GM12878 (cell line): ENCODE results near the gene MARS1. TPM values are rescaled to one million over a fixed set of nuclear protein-coding genes. Genes with fewer than 3 reads are reported as not detected.

Experiments
- ATAC-seq: fragments of 200-7000 bp; cut with Tn5 transposase; 3 replicates; pipeline ENCODE4 v1.9.1; 2020; ENCODE audit warnings: mild to moderate bottlenecking, moderate library complexity
- BruUV-seq: library from RNA; stranded (reverse); fragments of 400-500 nt; replicated peaks from 2 replicates; lab custom pipeline; 2021; lab: Mats Ljungman, UMichigan
- CTCF ChIA-PET: fragments of 300-600 bp; sonication (Branson Sonifier 250); formaldehyde crosslinking; extraction: SDS; loops from one replicate; lab custom pipeline; 2021; ENCODE audit warnings: inconsistent platforms; lab: Yijun Ruan, JAX
- POLR2A ChIA-PET: fragments of 350-600 bp; formaldehyde crosslinking; extraction: SDS; loops from one replicate; lab custom pipeline; 2021; ENCODE audit warnings: inconsistent platforms; lab: Charles Lee
- RAD21 ChIA-PET: fragments of 300-600 bp; sonication (Branson Sonifier 250); formaldehyde crosslinking; loops from one replicate; lab custom pipeline; 2023; ENCODE audit warnings: antibody characterized with exemption; ENCODE audit not compliant: unreplicated experiment; lab: Charles Lee
- SMC1A ChIA-PET: fragments of 300-600 bp; sonication (Branson Sonifier 250); formaldehyde crosslinking; loops from one replicate; lab custom pipeline; 2023; ENCODE audit not compliant: unreplicated experiment, uncharacterized antibody; lab: Charles Lee
- DNase-seq: peaks from one replicate; pipeline ENCODE4 v3.0.0-alpha.2; 2011; ENCODE audit warnings: low read depth, low spot score
- FAIRE-seq: peaks from 3 replicates; lab custom pipeline; 2011; peaks lifted over from hg19 to GRCh38; lab: Jason Lieb, UNC
- H2AFZ ChIP-seq: 2 replicates; pipeline ENCODE4 v1.6.0; 2011; ENCODE audit warnings: low read depth, low read length, control low read depth; ENCODE audit not compliant: control insufficient read depth
- H3K27ac ChIP-seq: 2 replicates; pipeline ENCODE4 v1.5.1; 2011; ENCODE audit warnings: control low read depth; ENCODE audit not compliant: control insufficient read depth, insufficient read depth
- H3K27me3 ChIP-seq, 2 experiments: replicated peaks in 1 of 2; 2 replicates each; pipeline versions ENCODE4 v1.6.0 to v1.6.1; 2011; ENCODE audit warnings: low read length in 1 of 2; ENCODE audit not compliant: control insufficient read depth in 2 of 2, insufficient read depth in 2 of 2
- H3K36me3 ChIP-seq, 2 experiments: 2 replicates each; pipeline ENCODE4 v1.5.1; 2011; ENCODE audit warnings: low read length in 1 of 2; ENCODE audit not compliant: control insufficient read depth in 2 of 2, insufficient read depth in 2 of 2
- H3K4me1 ChIP-seq: 2 replicates; pipeline ENCODE4 v1.6.1; 2011; ENCODE audit warnings: mild to moderate bottlenecking, low read length, moderate library complexity, mixed read lengths; ENCODE audit not compliant: control insufficient read depth, insufficient read depth
- H3K4me2 ChIP-seq: 2 replicates; pipeline ENCODE4 v1.6.0; 2011; ENCODE audit warnings: control low read depth; ENCODE audit not compliant: control insufficient read depth, insufficient read depth
- H3K4me3 ChIP-seq: fragments of 200-600 bp; sonication (generic); 2 replicates; pipeline ENCODE4 v1.5.1; 2016
- H3K79me2 ChIP-seq: 2 replicates; pipeline ENCODE4 v1.6.0; 2011; ENCODE audit warnings: low read length; ENCODE audit not compliant: control insufficient read depth, insufficient read depth
- H3K9ac ChIP-seq: 2 replicates; pipeline ENCODE4 v1.8.0; 2011; ENCODE audit warnings: low read length, control low read depth, mixed read lengths; ENCODE audit not compliant: control insufficient read depth, insufficient read depth
- H3K9me3 ChIP-seq: replicated peaks from 3 replicates; pipeline ENCODE4 v1.5.1; 2011; ENCODE audit warnings: mild to moderate bottlenecking, low read length; ENCODE audit not compliant: control insufficient read depth, insufficient read depth
- H4K20me1 ChIP-seq: 2 replicates; pipeline ENCODE4 v1.6.0; 2011; ENCODE audit not compliant: control insufficient read depth, insufficient read depth
- BACH1 ChIP-seq: fragments of 450-650 bp; IDR thresholded peaks from 2 replicates; pipeline ENCODE4 v1.6.1; 2017; ENCODE audit warnings: mild to moderate bottlenecking, borderline replicate concordance
- CBX3 ChIP-seq: fragments of 200-600 bp; sonication (generic); IDR thresholded peaks from 2 replicates; pipeline ENCODE4 v1.6.1; 2016; ENCODE audit warnings: low read depth, borderline replicate concordance
- EGR1 ChIP-seq, 2 experiments: IDR thresholded peaks; 1 replicate in 1 of 2; 2 replicates in 1 of 2; pipeline ENCODE4 v1.6.1; 2011 to 2012; ENCODE audit warnings: low read depth in 2 of 2, low read length in 2 of 2, borderline replicate concordance in 1 of 2, mild to moderate bottlenecking in 1 of 2, moderate library complexity in 1 of 2
- EP300 ChIP-seq, 2 experiments: fragments of 150-350 bp in 1 of 2; IDR thresholded peaks; 2 replicates each; pipeline ENCODE4 v1.6.1; 2011 to 2012; ENCODE audit warnings: low read depth in 2 of 2, low read length in 2 of 2, borderline replicate concordance in 1 of 2, improper control_type of control experiment in 1 of 2, inconsistent platforms in 1 of 2; ENCODE audit not compliant: control insufficient read depth in 1 of 2
- IKZF1 ChIP-seq: fragments of 450-650 bp; conservative IDR thresholded peaks from 2 replicates; pipeline ENCODE4 v1.6.1; 2017; ENCODE audit warnings: antibody characterized with exemption, mild to moderate bottlenecking
- NFYB ChIP-seq: IDR thresholded peaks from 2 replicates; pipeline ENCODE4 v1.6.1; 2011; ENCODE audit warnings: low read depth, mild to moderate bottlenecking, low read length, improper control_type of control experiment, moderate library complexity; ENCODE audit not compliant: insufficient read depth
- NRF1 ChIP-seq: conservative IDR thresholded peaks from 2 replicates; pipeline ENCODE4 v1.6.1; 2011; ENCODE audit warnings: mild to moderate bottlenecking, low read depth, low read length, improper control_type of control experiment
- POLR2A ChIP-seq: IDR thresholded peaks from 2 replicates; pipeline ENCODE4 v1.6.1; 2011; ENCODE audit warnings: low read depth, mild to moderate bottlenecking, low read length
- RELB ChIP-seq: fragments of 450-650 bp; IDR thresholded peaks from 2 replicates; pipeline ENCODE4 v1.6.1; 2017; ENCODE audit warnings: low read depth, mild to moderate bottlenecking, moderate library complexity
- SMAD5 ChIP-seq: IDR thresholded peaks from 2 replicates; pipeline ENCODE4 v1.6.1; 2016; ENCODE audit warnings: antibody characterized with exemption, low read depth
- TCF3 ChIP-seq: IDR thresholded peaks from 2 replicates; pipeline ENCODE4 v1.6.1; 2012; ENCODE audit warnings: low read depth, mild to moderate bottlenecking, low read length, borderline replicate concordance; ENCODE audit not compliant: insufficient read depth
- USF2 ChIP-seq: IDR thresholded peaks from 2 replicates; pipeline ENCODE4 v1.6.1; 2011; ENCODE audit warnings: low read depth, low read length, improper control_type of control experiment, borderline replicate concordance
- WRNIP1 ChIP-seq: IDR thresholded peaks from 2 replicates; pipeline ENCODE4 v1.6.1; 2011; ENCODE audit warnings: low read depth, low read length, improper control_type of control experiment, borderline replicate concordance
- ZNF24 ChIP-seq: fragments of 450-650 bp; IDR thresholded peaks from 2 replicates; pipeline ENCODE4 v1.6.1; 2017; ENCODE audit warnings: antibody characterized with exemption, mild to moderate bottlenecking
- WGBS: methylation state at CpG from one replicate; pipeline ENCODE4 v1.1.6; 2016; ENCODE audit warnings: low lambda C conversion rate; ENCODE audit not compliant: insufficient replicate concordance, insufficient coverage; ENCODE audit errors: missing lambda C conversion rate; 5-methylcytosine and 5-hydroxymethylcytosine counted together
- in situ Hi-C: fragments of 300-500 bp; cut with MboI; formaldehyde crosslinking; loops from 9 replicates; pipeline ENCODE4 v1.14.3; 2018; ENCODE audit warnings: mixed read lengths
- intact Hi-C: fragments of 100-400 bp; cut with micrococcal nuclease; formaldehyde crosslinking; loops from one replicate; pipeline ENCODE4 v1.14.2; 2022; ENCODE audit not compliant: unreplicated experiment
- polyA plus RNA-seq, 11 experiments: library from polyadenylated mRNA; depleted of rRNA in 4 of 11; unstranded in 6 of 11; stranded (reverse) in 5 of 11; fragments of >200 nt; fragmentation: Nextera tagmentation in 4 of 11; fragmentation: Illumina TruSeq in 1 of 11; extraction: Ambion mirVana in 4 of 11; extraction: Trizol in 1 of 11; gene quantifications; 1 replicate in 1 of 11; 2 replicates in 10 of 11; pipeline versions ENCODE4 v1.2.1 to v1.2.3, GENCODE V29; 2011 to 2016; ENCODE audit warnings: inconsistent platforms in 2 of 11, missing spikeins in 2 of 11, low read depth in 1 of 11
- total RNA-seq, 4 experiments: library from RNA; depleted of rRNA in 3 of 4; stranded (reverse); fragments of >200 nt in 3 of 4; fragmentation: Illumina TruSeq in 1 of 4; extraction: Trizol in 1 of 4; gene quantifications; 2 replicates each; pipeline versions ENCODE4 v1.2.1 to v1.2.3, GENCODE V29; 2013 to 2021

The MARS1 gene
- total and polyA plus RNA-seq, 10 of the 15 experiments (the other 5 are each of a cell fraction or from before 2014, with no cell fraction given), result 72.3 to 270 (median 153) TPM

GRCh38 chr12:57477710-57478681, 9.9 kb upstream of the MARS1 start:
- ATAC-seq (peak; percentile 62), FAIRE-seq (no peak), DNase-seq (peak; percentile 41)
- in situ Hi-C loops, result no loop called here
- 10% methylated on average over 11 of the region's 12 CpGs for WGBS
- peak overlapping the region; percentile 99 for H3K4me2 ChIP-seq
- POLR2A ChIA-PET, result interaction anchor here (0.6 to 2.5 kb wide), 13 partner anchors 8 to 267 kb away, joined by 3 to 16 read pairs (median 8); partner anchors contain the start of genes DDIT3, INHBE and TSPAN31
- CTCF ChIA-PET, result interaction anchor here (0.7 to 8.1 kb wide), 14 partner anchors 8 to 264 kb away, joined by 3 to 114 read pairs (median 7); partner anchors contain the start of genes DDIT3, GLI1 and INHBE
- H3K79me2 ChIP-seq, result peaks cover 44% of the 10 kb centered on the region
- H3K9ac ChIP-seq, result peak overlapping the region; percentile 74
- peaks cover 34% of the 10 kb centered on the region for H3K4me1 ChIP-seq
- H3K36me3 ChIP-seq, result peaks cover 1 to 17% of the 10 kb centered on the region in 2 experiments
- peak overlapping the region; percentile 85 for H3K27ac ChIP-seq
- no peaks in the 10 kb centered on the region for H3K27me3 ChIP-seq
- H2AFZ ChIP-seq, result peak overlapping the region; percentile 76
- H3K4me3 ChIP-seq, result peak overlapping the region; percentile 92
- BruUV-seq, result no TSS peak
- H3K9me3 ChIP-seq, result no peaks in the 10 kb centered on the region
- H4K20me1 ChIP-seq, result no peaks in the 10 kb centered on the region
- SMC1A ChIA-PET, result interaction anchor here (0.6 to 2.7 kb wide), 11 partner anchors 12 to 69 kb away, joined by 3 to 18 read pairs (median 8); partner anchors contain the start of genes DCTN2, DDIT3 and GLI1
- RAD21 ChIA-PET, result interaction anchor here (0.7 to 2.0 kb wide), 11 partner anchors 15 to 267 kb away, joined by 3 to 15 read pairs (median 4); partner anchors contain the start of genes DCTN2, DDIT3, GLI1 and INHBE
- intact Hi-C loops, result loop anchor here (5.0 to 10.0 kb wide), 2 partner anchors 44 to 277 kb away; partner anchors contain the start of genes CDK4, DDIT3, MARCHF9 and MBD6
- peak; percentile 68 for TF ChIP-seq POLR2A
- TF ChIP-seq SMAD5, result no peak
- TF ChIP-seq NFYB, result no peak
- TF ChIP-seq TCF3, result no peak
- no peak for TF ChIP-seq USF2
- TF ChIP-seq NRF1, result no peak
- no peak for TF ChIP-seq ZNF24
- TF ChIP-seq RELB, result no peak
- 0 out of 2 replicates have a peak, but pooled peaks have one; percentile 29 for TF ChIP-seq BACH1
- 0 out of 4 replicates have a peak, but pooled peaks of 1 of the 2 experiments have one; percentile 22 for TF ChIP-seq EP300 (IDR thresholded peaks at IDR 0.05; ENCODE audit: borderline replicate concordance in 1 of 2, control insufficient read depth in 1 of 2, low read depth in 2 of 2, low read length in 2 of 2)
- 0 out of 2 replicates have a peak, but pooled peaks have one; percentile 48 for TF ChIP-seq WRNIP1
- peak; percentile 54; the same call in 1 of the 2 replicates for TF ChIP-seq IKZF1
- TF ChIP-seq CBX3, result no peak
- 0 out of 3 replicates have a peak, but pooled peaks of 1 of the 2 experiments have one; percentile 37 for TF ChIP-seq EGR1 (IDR thresholded peaks at IDR 0.05; ENCODE audit: borderline replicate concordance in 1 of 2, low read depth in 2 of 2, low read length in 2 of 2)
